ENCODE data around the gene CETN3.
"Not testable (repeated sequence)": the region's sequence is repeated elsewhere in the genome, so short reads cannot be mapped to it uniquely, and the experiment has no call there.

Gene CETN3

DNA sequence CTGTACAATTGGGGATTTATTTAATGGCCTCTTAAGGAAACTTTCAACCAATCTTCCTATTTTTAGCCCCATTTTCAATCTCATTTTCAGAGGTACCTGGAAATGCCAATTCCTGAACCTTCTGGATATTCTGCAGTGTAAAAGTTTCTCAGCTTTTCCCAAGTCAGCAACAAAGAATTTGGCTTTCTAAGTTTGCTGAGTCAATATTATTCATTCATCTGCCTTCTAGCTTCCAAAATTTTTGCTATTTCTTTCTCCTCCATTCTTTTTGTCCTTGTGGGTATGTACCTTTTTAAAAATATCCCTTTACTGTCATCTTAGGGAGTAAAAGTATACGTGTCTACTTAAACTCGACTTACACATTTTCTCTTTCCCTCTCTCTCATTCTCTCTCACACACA is 25.7 kb downstream of the CETN3 start:
- no peaks in the 10 kb centered on the region for H3K9me3 ChIP-seq (ENCODE audit: control insufficient read depth, insufficient read depth, low read depth, low read length)
- H3K9ac ChIP-seq (ENCODE audit: low read length), result no peak overlapping the region
- no peaks in the 10 kb centered on the region for H3K27me3 ChIP-seq (ENCODE audit: control insufficient read depth, insufficient read depth, low read length)
- H3K4me3 ChIP-seq (ENCODE audit: low read depth, low read length), result no peak overlapping the region
- H3K4me1 ChIP-seq (ENCODE audit: control insufficient read depth, insufficient read depth, low read length), result no peaks in the 10 kb centered on the region
- no peaks in the 10 kb centered on the region for H3K36me3 ChIP-seq (ENCODE audit: control insufficient read depth, insufficient read depth, low read length)
- no peak overlapping the region for H3K27ac ChIP-seq (ENCODE audit: low read depth, low read length)

DNA sequence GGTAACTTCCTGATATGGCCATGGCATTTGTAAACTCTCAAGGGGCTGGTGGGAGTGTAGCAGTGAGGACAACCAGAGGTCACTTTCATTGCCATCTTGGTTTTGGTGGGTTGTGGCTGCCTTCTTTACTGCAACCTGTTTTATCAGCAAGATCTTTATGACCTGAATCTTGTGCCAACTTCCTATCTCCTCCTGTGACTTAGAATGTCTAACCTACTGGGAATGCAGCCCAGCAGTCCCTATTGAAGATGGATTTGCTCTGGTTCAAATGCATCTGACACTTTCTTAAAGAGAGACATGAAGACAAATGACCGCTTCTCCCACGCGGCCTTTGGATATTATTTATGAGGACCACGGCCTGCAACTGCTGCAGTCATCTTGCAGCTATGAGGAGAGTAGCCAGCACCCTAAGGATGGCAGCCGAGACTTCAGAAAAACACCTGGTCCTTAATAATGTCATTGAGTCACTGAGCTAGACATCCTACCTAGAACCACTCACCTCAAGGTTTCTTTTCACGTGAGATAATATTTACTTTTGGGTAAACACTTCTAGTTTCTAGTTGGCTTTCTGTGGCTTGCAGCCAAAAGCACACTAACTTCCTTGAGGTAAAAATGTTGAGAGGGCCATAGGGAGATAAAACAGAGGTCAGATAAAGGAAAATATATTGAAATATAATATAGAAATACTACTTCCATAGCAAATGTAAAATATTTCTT is 28.2 kb downstream of the CETN3 start:
- H3K27ac ChIP-seq (ENCODE audit: low read depth, low read length), result no peak overlapping the region
- H3K27me3 ChIP-seq (ENCODE audit: control insufficient read depth, insufficient read depth, low read length), result no peaks in the 10 kb centered on the region
- no peaks in the 10 kb centered on the region for H3K9me3 ChIP-seq (ENCODE audit: control insufficient read depth, insufficient read depth, low read depth, low read length)
- no peaks in the 10 kb centered on the region for H3K36me3 ChIP-seq (ENCODE audit: control insufficient read depth, insufficient read depth, low read length)
- H3K9ac ChIP-seq (ENCODE audit: low read length), result no peak overlapping the region
- no peak overlapping the region for H3K4me3 ChIP-seq (ENCODE audit: low read depth, low read length)
- no peaks in the 10 kb centered on the region for H3K4me1 ChIP-seq (ENCODE audit: control insufficient read depth, insufficient read depth, low read length)

DNA sequence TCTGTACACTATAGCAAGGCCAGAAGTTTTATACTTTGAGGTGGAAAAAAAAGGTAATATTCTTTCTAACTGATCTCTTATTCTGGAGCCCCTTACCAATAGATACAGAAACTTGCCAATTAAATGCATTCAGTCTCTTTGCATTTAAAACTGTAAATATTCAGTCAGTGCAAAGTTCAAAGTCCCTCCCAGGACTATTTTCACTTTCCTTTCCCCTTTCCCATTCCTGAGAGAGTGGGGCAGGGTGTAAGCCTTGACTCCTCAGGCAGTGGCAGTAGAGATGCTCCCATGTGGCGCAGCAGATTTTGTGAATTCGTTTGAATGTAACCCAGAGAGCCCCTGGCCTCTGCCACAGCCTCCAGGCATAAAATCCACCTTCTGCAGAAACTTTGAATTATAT is 29.9 kb downstream of the CETN3 start:
- Histone ChIP-seq H3K27me3 (ENCODE audit: control insufficient read depth, insufficient read depth, low read length) (no peaks in the 10 kb centered on the region), H3K4me3 (ENCODE audit: low read depth, low read length) (no peak overlapping the region), H3K9me3 (ENCODE audit: control insufficient read depth, insufficient read depth, low read depth, low read length) (no peaks in the 10 kb centered on the region), H3K9ac (ENCODE audit: low read length) (no peak overlapping the region), H3K27ac (ENCODE audit: low read depth, low read length) (no peak overlapping the region), H3K36me3 (ENCODE audit: control insufficient read depth, insufficient read depth, low read length) (no peaks in the 10 kb centered on the region), H3K4me1 (ENCODE audit: control insufficient read depth, insufficient read depth, low read length) (no peaks in the 10 kb centered on the region)

DNA sequence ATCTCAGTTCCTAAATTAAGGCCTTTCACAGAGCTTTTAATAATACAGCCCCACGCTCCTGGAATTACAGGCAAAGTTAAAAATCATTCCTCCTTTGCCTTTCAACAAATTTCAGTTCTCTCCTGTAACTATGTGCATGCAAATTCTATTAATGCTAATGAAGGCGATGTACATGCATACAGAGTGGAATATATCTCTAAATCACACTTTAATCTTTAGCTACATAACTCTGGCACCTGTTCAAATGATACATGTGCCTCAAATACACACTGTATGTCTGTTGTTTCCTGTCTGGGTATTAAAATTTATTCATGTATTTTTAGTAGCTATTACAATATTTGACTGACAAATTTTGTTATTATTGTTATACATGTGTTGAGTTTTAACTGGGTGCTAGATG is 30.8 kb downstream of the CETN3 start:
- Histone ChIP-seq H3K36me3 (ENCODE audit: control insufficient read depth, insufficient read depth, low read length) (no peaks in the 10 kb centered on the region), H3K4me1 (ENCODE audit: control insufficient read depth, insufficient read depth, low read length) (no peaks in the 10 kb centered on the region), H3K27me3 (ENCODE audit: control insufficient read depth, insufficient read depth, low read length) (no peaks in the 10 kb centered on the region), H3K9ac (ENCODE audit: low read length) (no peak overlapping the region), H3K9me3 (ENCODE audit: control insufficient read depth, insufficient read depth, low read depth, low read length) (no peaks in the 10 kb centered on the region), H3K4me3 (ENCODE audit: low read depth, low read length) (no peak overlapping the region), H3K27ac (ENCODE audit: low read depth, low read length) (no peak overlapping the region)

DNA sequence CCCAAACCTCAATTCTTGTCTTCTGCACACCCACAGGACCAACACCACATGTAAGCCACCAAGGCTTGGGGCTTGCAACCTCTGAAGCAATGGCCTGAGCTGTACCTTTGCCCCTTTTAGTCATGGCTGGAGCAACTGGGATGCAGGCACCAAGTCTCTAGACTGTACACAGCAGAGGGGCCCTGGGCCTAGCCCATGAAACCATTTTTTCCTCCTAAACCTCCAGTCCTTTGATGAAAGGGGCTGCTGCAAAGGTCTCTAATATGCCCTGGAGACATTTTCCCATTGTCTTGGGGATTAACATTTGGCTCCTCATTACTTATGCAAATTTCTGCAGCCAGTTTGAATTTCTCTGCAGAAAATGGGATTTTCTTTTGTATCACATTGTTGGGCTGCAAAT is 38.3 kb downstream of the CETN3 start:
- H3K27me3 ChIP-seq (ENCODE audit: control insufficient read depth, insufficient read depth, low read length); H3K9ac ChIP-seq (ENCODE audit: low read length); H3K27ac ChIP-seq (ENCODE audit: low read depth, low read length); H3K36me3 ChIP-seq (ENCODE audit: control insufficient read depth, insufficient read depth, low read length); H3K4me1 ChIP-seq (ENCODE audit: control insufficient read depth, insufficient read depth, low read length); H3K4me3 ChIP-seq (ENCODE audit: low read depth, low read length): not testable (repeated sequence)
- H3K9me3 ChIP-seq (ENCODE audit: control insufficient read depth, insufficient read depth, low read depth, low read length), result peaks cover 44% of the 10 kb centered on the region

DNA sequence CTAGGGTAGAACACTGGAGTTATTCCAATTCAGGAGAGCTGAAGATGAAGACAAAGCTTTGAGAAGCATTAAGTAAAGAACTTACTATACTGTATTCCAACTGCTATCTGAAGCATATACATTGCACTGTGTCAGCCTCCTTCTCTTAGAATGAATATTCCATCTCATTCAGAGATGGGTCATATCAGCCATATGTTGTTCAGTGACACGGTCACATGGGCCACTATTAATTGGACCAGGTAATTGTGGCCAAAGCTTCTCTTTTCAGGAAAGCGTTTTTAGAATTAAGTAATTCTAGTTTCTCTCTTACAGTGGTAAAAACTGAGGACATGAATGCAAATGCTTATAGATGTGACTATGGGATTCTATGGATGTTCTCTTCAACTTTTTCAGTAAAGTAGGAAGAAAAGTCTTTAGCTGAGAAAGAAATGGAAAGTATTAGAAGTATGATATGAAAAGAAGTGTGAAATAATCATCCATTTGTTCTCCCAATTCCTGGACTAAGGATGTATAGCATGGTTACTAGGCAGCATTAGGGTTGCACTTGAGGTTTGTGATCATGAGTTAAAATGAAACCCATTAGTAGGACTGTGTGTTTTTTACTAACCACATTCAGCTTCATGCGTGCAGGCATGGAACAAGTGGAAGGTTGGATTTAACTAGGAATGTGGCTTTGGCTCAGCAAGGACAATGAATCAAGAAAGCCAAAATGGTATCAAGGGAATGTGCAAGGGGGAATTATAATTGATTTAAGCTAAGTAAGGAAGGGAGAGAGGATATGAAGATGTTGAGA is 40.9 kb downstream of the CETN3 start:
- Histone ChIP-seq H3K36me3 (ENCODE audit: control insufficient read depth, insufficient read depth, low read length) (no peaks in the 10 kb centered on the region), H3K27ac (ENCODE audit: low read depth, low read length) (no peak overlapping the region), H3K4me1 (ENCODE audit: control insufficient read depth, insufficient read depth, low read length) (peaks cover 7% of the 10 kb centered on the region; the same call in 1 of the 2 replicates), H3K9ac (ENCODE audit: low read length) (no peak overlapping the region), H3K27me3 (ENCODE audit: control insufficient read depth, insufficient read depth, low read length) (no peaks in the 10 kb centered on the region), H3K9me3 (ENCODE audit: control insufficient read depth, insufficient read depth, low read depth, low read length) (peaks cover 47% of the 10 kb centered on the region), H3K4me3 (ENCODE audit: low read depth, low read length) (no peak overlapping the region)

DNA sequence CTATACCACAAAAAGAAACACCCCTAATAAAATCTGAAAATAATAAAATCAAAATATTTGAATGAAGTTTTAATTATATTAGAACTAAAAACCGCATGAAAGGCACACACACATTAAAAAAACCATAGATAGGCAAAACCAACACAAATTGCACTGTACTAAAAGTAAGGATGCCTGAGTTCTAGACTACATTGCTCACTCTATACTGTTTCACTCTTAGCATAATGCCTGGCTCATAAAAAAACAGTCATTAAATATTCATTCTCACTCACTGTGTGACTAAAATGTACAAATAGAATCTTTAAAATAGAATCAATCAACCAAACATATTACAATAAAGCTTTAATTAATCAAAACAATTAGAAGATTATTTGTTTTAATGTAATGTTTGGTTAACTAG is 41.7 kb downstream of the CETN3 start:
- H3K9me3 ChIP-seq (ENCODE audit: control insufficient read depth, insufficient read depth, low read depth, low read length), result peaks cover 41% of the 10 kb centered on the region
- H3K36me3 ChIP-seq (ENCODE audit: control insufficient read depth, insufficient read depth, low read length), result no peaks in the 10 kb centered on the region
- no peak overlapping the region for H3K4me3 ChIP-seq (ENCODE audit: low read depth, low read length)
- no peaks in the 10 kb centered on the region for H3K27me3 ChIP-seq (ENCODE audit: control insufficient read depth, insufficient read depth, low read length)
- no peak overlapping the region for H3K9ac ChIP-seq (ENCODE audit: low read length)
- no peak overlapping the region for H3K27ac ChIP-seq (ENCODE audit: low read depth, low read length)
- H3K4me1 ChIP-seq (ENCODE audit: control insufficient read depth, insufficient read depth, low read length), result peaks cover 7% of the 10 kb centered on the region; the same call in 1 of the 2 replicates

DNA sequence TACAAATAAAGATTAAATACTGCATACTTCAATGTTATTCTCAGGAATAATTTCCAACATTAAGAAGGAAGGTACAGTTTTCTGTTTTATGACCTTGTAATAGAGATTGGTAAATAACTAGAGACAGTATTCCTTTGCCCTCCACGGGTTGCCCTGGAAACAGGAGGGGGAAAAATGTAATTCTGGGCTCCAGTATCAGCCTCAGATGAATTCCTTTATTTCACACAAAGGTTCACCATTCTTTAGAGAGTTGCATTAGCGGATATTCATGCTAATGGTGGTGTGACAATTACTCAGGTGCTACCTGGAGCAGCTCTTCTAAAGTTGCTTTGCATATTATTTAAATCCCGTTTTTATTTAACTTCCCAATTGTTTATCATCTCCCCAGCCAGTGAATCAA is 42.6 kb downstream of the CETN3 start:
- Histone ChIP-seq H3K36me3 (ENCODE audit: control insufficient read depth, insufficient read depth, low read length) (no peaks in the 10 kb centered on the region), H3K9ac (ENCODE audit: low read length) (no peak overlapping the region), H3K27ac (ENCODE audit: low read depth, low read length) (no peak overlapping the region; the same call in 1 of the 2 replicates), H3K27me3 (ENCODE audit: control insufficient read depth, insufficient read depth, low read length) (no peaks in the 10 kb centered on the region), H3K9me3 (ENCODE audit: control insufficient read depth, insufficient read depth, low read depth, low read length) (peaks cover 34% of the 10 kb centered on the region), H3K4me1 (ENCODE audit: control insufficient read depth, insufficient read depth, low read length) (peaks cover 7% of the 10 kb centered on the region; the same call in 1 of the 2 replicates), H3K4me3 (ENCODE audit: low read depth, low read length) (no peak overlapping the region)

DNA sequence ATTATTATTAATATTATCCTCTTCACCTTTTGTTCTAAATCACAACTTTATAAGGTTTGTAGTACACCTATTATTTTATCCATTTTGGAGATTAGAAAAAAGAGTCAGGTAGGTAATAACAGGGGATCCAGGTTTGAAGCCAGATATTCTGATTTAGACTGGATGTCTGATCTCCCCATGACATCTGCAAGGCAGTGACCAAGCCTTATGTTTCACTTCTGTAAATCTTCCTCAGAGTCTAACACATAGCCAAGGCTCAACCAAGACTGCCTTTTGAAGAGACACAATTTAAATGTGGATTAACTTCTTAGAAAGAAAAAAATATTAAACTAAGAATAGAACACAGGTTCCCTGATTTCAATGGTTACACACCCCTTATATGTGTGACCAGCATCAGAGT is 44.2 kb downstream of the CETN3 start:
- no peaks in the 10 kb centered on the region for H3K36me3 ChIP-seq (ENCODE audit: control insufficient read depth, insufficient read depth, low read length)
- no peak overlapping the region for H3K27ac ChIP-seq (ENCODE audit: low read depth, low read length)
- no peak overlapping the region for H3K4me3 ChIP-seq (ENCODE audit: low read depth, low read length)
- no peak overlapping the region for H3K9ac ChIP-seq (ENCODE audit: low read length)
- H3K27me3 ChIP-seq (ENCODE audit: control insufficient read depth, insufficient read depth, low read length), result no peaks in the 10 kb centered on the region
- peaks cover 17% of the 10 kb centered on the region for H3K9me3 ChIP-seq (ENCODE audit: control insufficient read depth, insufficient read depth, low read depth, low read length)
- peaks cover 7% of the 10 kb centered on the region; the same call in 1 of the 2 replicates for H3K4me1 ChIP-seq (ENCODE audit: control insufficient read depth, insufficient read depth, low read length)

DNA sequence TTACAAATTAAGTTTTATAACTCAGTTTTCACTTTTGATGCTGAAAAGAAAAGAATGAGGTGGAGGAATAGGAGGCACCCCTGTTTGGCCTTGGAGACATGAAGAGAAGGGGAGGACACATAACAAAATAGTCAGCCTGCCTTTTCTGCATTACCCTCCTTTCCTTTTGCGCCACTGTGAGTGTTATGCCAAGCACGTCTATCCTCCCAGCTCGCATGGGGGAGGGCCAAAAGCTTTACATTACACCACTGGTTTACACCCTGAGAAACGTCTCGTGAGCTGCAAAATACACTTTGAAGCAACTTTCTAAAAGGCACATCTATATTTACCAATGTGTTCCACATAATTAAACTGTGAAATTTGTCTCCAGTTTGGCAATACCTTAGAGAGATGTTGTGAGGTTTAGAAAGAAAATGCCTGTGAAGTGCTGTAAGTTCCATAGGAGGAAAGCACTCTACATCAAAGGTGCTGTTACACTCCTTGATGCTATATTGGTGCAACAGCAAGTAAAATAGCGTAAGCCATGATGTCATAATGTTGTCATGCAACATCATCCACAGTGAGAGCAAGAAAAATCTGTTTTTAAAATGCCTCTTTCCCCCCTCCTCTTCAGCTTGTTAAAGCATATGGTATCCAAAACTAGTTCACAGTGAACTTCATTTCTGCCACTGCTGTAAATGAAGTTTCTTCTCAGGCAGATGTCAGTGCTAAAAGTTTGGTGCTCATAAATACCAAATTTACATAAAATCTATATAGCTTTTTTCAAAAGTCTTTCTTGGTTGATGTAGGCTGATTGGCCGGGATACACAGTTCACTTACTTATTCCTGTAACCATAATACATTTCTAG is 50.3 kb downstream of the CETN3 start:
- H3K4me1 ChIP-seq (ENCODE audit: control insufficient read depth, insufficient read depth, low read length), result peaks cover 5% of the 10 kb centered on the region; the same call in 1 of the 2 replicates
- H3K27ac ChIP-seq (ENCODE audit: low read depth, low read length), result no peak overlapping the region
- no peak overlapping the region for H3K4me3 ChIP-seq (ENCODE audit: low read depth, low read length)
- no peaks in the 10 kb centered on the region for H3K27me3 ChIP-seq (ENCODE audit: control insufficient read depth, insufficient read depth, low read length)
- no peak overlapping the region for H3K9ac ChIP-seq (ENCODE audit: low read length)
- H3K36me3 ChIP-seq (ENCODE audit: control insufficient read depth, insufficient read depth, low read length), result no peaks in the 10 kb centered on the region
- peaks cover under 1% of the 10 kb centered on the region; the same call in 1 of the 2 replicates for H3K9me3 ChIP-seq (ENCODE audit: control insufficient read depth, insufficient read depth, low read depth, low read length)
